PC-9 (cell line): ENCODE results near the gene EXD3. TPM values are rescaled to one million over a fixed set of nuclear protein-coding genes. Genes with fewer than 3 reads are reported as not detected.
"Not testable (repeated sequence)": the region's sequence is repeated elsewhere in the genome, so short reads cannot be mapped to it uniquely, and the experiment has no call there.

ENCODE experiments used
- BruUV-seq: library from RNA; stranded (reverse); fragments of 400-500 nt; replicated peaks from 2 replicates; lab custom pipeline; 2021; lab: Mats Ljungman, UMichigan
- CTCF ChIA-PET: fragments of 300-600 bp; sonication (Branson Sonifier 250); formaldehyde crosslinking; loops from one replicate; lab custom pipeline; 2022; ENCODE audit warnings: antibody characterized with exemption; lab: Charles Lee
- POLR2A ChIA-PET: fragments of 300-600 bp; sonication (Branson Sonifier 250); formaldehyde crosslinking; loops from one replicate; lab custom pipeline; 2022; ENCODE audit warnings: antibody characterized with exemption; ENCODE audit not compliant: unreplicated experiment; lab: Charles Lee
- DNase-seq, 2 experiments: peaks; one replicate each; pipeline versions ENCODE4 v3.0.0 to v3.0.0-alpha.2; 2015 to 2022; ENCODE audit warnings: mixed read lengths in 1 of 2
- H2AFZ ChIP-seq: fragments of 200-600 bp; sonication (generic); 2 replicates; pipeline ENCODE4 v1.8.1; 2017; ENCODE audit warnings: antibody characterized with exemption
- H3F3A ChIP-seq: fragments of 200-600 bp; sonication (generic); 2 replicates; pipeline ENCODE4 v1.8.1; 2017; ENCODE audit warnings: antibody characterized with exemption, mild to moderate bottlenecking, low read depth; ENCODE audit not compliant: insufficient read depth
- H3K27ac ChIP-seq: fragments of 200-600 bp; sonication (generic); 2 replicates; pipeline ENCODE4 v1.6.1; 2016; ENCODE audit warnings: mixed run types
- H3K27me3 ChIP-seq: fragments of 200-600 bp; sonication (generic); 2 replicates; pipeline ENCODE4 v1.6.1; 2016; ENCODE audit warnings: low read depth, mixed run types; ENCODE audit not compliant: insufficient read depth
- H3K36me3 ChIP-seq: fragments of 200-600 bp; sonication (generic); 2 replicates; pipeline ENCODE4 v1.6.1; 2016; ENCODE audit warnings: low read depth, mixed run types
- H3K4me1 ChIP-seq: fragments of 200-600 bp; sonication (generic); replicated peaks from 2 replicates; pipeline ENCODE4 v1.6.1; 2016; ENCODE audit warnings: mixed run types; ENCODE audit not compliant: insufficient read depth
- H3K4me2 ChIP-seq: fragments of 200-600 bp; sonication (generic); 2 replicates; pipeline ENCODE4 v1.6.1; 2017; ENCODE audit warnings: mixed run types
- H3K4me3 ChIP-seq: fragments of 200-600 bp; sonication (generic); 2 replicates; pipeline ENCODE4 v1.6.1; 2016; ENCODE audit warnings: mixed run types
- H3K79me2 ChIP-seq: fragments of 200-600 bp; sonication (generic); 2 replicates; pipeline ENCODE4 v1.6.1; 2017; ENCODE audit warnings: low read depth, mixed run types
- H3K9me2 ChIP-seq: fragments of 200-600 bp; sonication (generic); 2 replicates; pipeline ENCODE4 v1.8.1; 2017; ENCODE audit warnings: mild to moderate bottlenecking; ENCODE audit not compliant: insufficient read depth
- H3K9me3 ChIP-seq: fragments of 200-600 bp; sonication (generic); 2 replicates; pipeline ENCODE4 v1.8.1; 2016; ENCODE audit warnings: low read depth; ENCODE audit not compliant: insufficient read depth
- H4K20me1 ChIP-seq: fragments of 200-600 bp; sonication (generic); 2 replicates; pipeline ENCODE4 v1.8.1; 2017; ENCODE audit not compliant: insufficient read depth
- EZH2 ChIP-seq: fragments of 200-600 bp; sonication (generic); IDR thresholded peaks from 2 replicates; pipeline ENCODE4 v1.8.0; 2017; ENCODE audit warnings: antibody characterized with exemption, low read depth
- intact Hi-C: fragments of 100-400 bp; cut with micrococcal nuclease; formaldehyde crosslinking; loops from one replicate; pipeline ENCODE4 v1.10.0; 2022; ENCODE audit not compliant: unreplicated experiment
- total RNA-seq: library from RNA; stranded (reverse); gene quantifications from 2 replicates; pipeline ENCODE4 v1.2.3, GENCODE V29; 2021
- TF ChIP-seq, protein P1 (sequence below): fragments of 200-600 bp; sonication (generic); conservative IDR thresholded peaks from 2 replicates; pipeline ENCODE4 v1.6.1; 2017; ENCODE audit warnings: mixed run types, antibody characterized with exemption, mild to moderate bottlenecking, moderate library complexity

EXD3 gene
- total RNA-seq, 1 experiment from 2014 or later, result 23.7 TPM

DNA sequence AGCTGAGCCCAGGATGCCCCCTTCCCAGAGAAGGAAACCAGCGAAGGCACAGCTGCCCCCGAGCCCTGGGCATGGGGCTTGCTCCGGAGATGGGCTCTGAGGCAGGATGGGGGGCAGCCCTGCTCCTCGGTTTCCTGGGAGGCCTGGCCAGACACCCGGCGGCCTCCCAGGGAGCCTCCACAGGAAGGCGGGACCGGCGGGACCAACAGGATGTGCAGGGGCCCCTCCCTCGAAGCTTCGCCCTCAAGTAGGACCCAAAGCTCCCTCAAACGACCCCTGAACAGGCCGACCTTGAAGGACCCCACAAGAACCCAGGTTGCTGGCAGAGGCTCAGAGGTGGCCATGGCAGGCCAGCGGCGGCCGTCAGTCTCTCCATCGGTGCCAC, 11.7 kb downstream of the EXD3 start:
- no peaks in the 10 kb centered on the region for H3K36me3 ChIP-seq
- H3K27me3 ChIP-seq, result no peaks in the 10 kb centered on the region
- H4K20me1 ChIP-seq, result no peaks in the 10 kb centered on the region
- intact Hi-C loops, result loop anchor here (1.0 kb wide), 1 partner anchor 34 kb away; no protein-coding TSS in a partner anchor
- DNase-seq, result peak in 1 of 2 experiments; percentile 24
- H3K79me2 ChIP-seq, result 0 out of 2 replicates have a peak, but pooled peaks cover 5% of the 10 kb centered on the region
- H3K4me1 ChIP-seq, result peaks cover 18% of the 10 kb centered on the region
- H3K4me3 ChIP-seq, result no peak overlapping the region; the same call in 1 of the 2 replicates
- H3K4me2 ChIP-seq, result peak overlapping the region; percentile 75
- TF ChIP-seq, protein P1, sequence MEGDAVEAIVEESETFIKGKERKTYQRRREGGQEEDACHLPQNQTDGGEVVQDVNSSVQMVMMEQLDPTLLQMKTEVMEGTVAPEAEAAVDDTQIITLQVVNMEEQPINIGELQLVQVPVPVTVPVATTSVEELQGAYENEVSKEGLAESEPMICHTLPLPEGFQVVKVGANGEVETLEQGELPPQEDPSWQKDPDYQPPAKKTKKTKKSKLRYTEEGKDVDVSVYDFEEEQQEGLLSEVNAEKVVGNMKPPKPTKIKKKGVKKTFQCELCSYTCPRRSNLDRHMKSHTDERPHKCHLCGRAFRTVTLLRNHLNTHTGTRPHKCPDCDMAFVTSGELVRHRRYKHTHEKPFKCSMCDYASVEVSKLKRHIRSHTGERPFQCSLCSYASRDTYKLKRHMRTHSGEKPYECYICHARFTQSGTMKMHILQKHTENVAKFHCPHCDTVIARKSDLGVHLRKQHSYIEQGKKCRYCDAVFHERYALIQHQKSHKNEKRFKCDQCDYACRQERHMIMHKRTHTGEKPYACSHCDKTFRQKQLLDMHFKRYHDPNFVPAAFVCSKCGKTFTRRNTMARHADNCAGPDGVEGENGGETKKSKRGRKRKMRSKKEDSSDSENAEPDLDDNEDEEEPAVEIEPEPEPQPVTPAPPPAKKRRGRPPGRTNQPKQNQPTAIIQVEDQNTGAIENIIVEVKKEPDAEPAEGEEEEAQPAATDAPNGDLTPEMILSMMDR, result no peak
- TF ChIP-seq EZH2, result no peak
- no peak overlapping the region for H2AFZ ChIP-seq
- BruUV-seq, result no TSS peak
- ChIA-PET CTCF (interaction anchor here (0.6 to 0.7 kb wide), 2 partner anchors 138 to 139 kb away, joined by 4 to 6 read pairs; no protein-coding TSS in a partner anchor), POLR2A (no interaction called here)
- H3K9me2 ChIP-seq, result no peaks in the 10 kb centered on the region
- H3K27ac ChIP-seq, result no peak overlapping the region
- peaks cover 22% of the 10 kb centered on the region; the same call in 1 of the 2 replicates for H3F3A ChIP-seq
- no peaks in the 10 kb centered on the region for H3K9me3 ChIP-seq

DNA sequence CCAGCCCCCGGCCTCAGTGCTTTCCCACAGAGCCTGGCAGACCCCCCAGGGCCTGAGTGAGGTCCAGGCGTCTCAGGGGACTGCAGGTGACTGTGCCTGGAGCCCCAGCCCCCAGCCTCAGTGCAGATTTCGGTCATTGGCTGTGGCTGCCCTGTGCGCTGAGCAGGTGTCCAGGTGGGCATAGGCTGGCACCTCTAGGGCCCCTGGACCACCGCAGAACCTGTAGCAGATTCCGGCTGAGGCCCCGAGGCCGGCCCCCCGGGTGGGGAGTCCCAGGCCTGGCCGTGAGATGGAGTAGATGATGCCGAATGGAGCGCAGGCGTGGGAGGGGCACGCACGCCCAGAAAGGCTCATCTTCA, 12.1 kb downstream of the EXD3 start:
- Histone ChIP-seq H3K27me3 (no peaks in the 10 kb centered on the region), H2AFZ (no peak overlapping the region), H3K9me3 (no peaks in the 10 kb centered on the region), H3K4me2 (peak overlapping the region; percentile 75), H4K20me1 (no peaks in the 10 kb centered on the region), H3F3A (peaks cover 22% of the 10 kb centered on the region; the same call in 1 of the 2 replicates), H3K4me1 (peaks cover 18% of the 10 kb centered on the region), H3K4me3 (no peak overlapping the region), H3K36me3 (no peaks in the 10 kb centered on the region), H3K9me2 (no peaks in the 10 kb centered on the region), H3K79me2 (0 out of 2 replicates have a peak, but pooled peaks cover 5% of the 10 kb centered on the region), H3K27ac (no peak overlapping the region)
- intact Hi-C loops, result loop anchor here (1.0 kb wide), 1 partner anchor 34 kb away; no protein-coding TSS in a partner anchor
- no TSS peak for BruUV-seq
- POLR2A ChIA-PET, result no interaction called here
- CTCF ChIA-PET, result interaction anchor here (0.6 to 0.7 kb wide), 2 partner anchors 138 to 139 kb away, joined by 4 to 6 read pairs; no protein-coding TSS in a partner anchor
- no peak for DNase-seq
- TF ChIP-seq, protein P1, result no peak

DNA sequence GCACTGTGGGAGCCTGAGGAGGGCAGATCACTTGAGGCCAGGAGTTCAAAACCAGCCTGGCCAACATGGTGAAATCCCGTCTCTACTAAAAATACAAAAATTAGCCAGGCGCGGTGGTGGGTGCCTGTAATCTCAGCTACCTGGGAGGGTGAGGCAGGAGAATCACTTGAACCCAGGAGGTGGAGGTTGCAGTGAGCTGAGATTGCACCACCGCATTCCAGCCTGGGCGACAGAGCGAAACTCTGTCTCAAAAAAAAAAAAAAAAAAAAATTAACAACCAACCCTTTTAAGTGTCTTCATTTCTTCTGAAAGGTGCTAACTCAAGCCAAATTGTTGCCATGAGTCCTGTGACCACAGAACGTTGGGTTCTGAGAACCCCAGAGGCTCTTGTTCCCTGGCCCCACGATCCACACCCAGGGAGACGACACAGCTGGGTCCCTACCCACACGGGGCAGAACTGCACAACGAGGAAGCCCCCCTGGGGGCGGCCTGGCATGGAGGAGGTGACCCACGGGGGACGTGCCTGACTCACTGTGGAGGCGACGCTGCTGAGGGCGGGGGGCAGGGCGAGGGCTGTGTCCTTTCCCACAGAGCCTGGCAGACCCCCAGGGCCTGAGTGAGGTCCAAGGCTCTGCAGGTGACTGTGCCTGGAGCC, 12.6 kb downstream of the EXD3 start:
- H3K9me2 ChIP-seq, H3K79me2 ChIP-seq, BruUV-seq, H3K4me3 ChIP-seq, H3K36me3 ChIP-seq, H3K27ac ChIP-seq, intact Hi-C loops, DNase-seq, H3K27me3 ChIP-seq, H2AFZ ChIP-seq, H4K20me1 ChIP-seq, POLR2A ChIA-PET, H3K4me2 ChIP-seq, H3K9me3 ChIP-seq: not testable (repeated sequence)
- Histone ChIP-seq H3K4me1 (peaks cover 23% of the 10 kb centered on the region), H3F3A (peaks cover 22% of the 10 kb centered on the region; the same call in 1 of the 2 replicates)
- CTCF ChIA-PET, result interaction anchor here (0.6 kb wide), 4 partner anchors 12 to 148 kb away, joined by 3 to 5 read pairs (median 4); partner anchors contain the start of genes EXD3 and PNPLA7
